ENCODE data around the gene IRX1. TPM values are rescaled to one million over a fixed set of nuclear protein-coding genes. Genes with fewer than 3 reads are reported as not detected.

Gene IRX1
- total RNA-seq, 2 donors from 2014 or later = not detected

DNA sequence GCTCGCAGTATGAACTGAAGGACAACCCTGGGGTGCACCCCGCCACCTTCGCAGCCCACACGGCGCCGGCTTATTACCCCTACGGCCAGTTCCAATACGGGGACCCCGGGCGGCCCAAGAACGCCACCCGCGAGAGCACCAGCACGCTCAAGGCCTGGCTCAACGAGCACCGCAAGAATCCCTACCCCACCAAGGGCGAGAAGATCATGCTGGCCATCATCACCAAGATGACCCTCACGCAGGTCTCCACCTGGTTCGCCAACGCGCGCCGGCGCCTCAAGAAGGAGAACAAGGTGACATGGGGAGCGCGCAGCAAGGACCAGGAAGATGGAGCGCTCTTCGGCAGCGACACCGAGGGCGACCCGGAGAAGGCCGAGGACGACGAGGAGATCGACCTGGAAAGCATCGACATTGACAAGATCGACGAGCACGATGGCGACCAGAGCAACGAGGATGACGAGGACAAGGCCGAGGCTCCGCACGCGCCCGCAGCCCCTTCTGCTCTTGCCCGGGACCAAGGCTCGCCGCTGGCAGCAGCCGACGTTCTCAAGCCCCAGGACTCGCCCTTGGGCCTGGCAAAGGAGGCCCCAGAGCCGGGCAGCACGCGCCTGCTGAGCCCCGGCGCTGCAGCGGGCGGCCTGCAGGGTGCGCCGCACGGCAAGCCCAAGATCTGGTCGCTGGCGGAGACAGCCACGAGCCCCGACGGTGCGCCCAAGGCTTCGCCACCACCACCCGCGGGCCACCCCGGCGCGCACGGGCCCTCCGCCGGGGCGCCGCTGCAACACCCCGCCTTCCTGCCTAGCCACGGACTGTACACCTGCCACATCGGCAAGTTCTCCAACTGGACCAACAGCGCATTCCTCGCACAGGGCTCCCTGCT, 3.8 kb downstream of the IRX1 start:
- intact Hi-C loops (cut with DNase I) = no loop called here
- ATAC-seq (no peak), DNase-seq (no peak)

DNA sequence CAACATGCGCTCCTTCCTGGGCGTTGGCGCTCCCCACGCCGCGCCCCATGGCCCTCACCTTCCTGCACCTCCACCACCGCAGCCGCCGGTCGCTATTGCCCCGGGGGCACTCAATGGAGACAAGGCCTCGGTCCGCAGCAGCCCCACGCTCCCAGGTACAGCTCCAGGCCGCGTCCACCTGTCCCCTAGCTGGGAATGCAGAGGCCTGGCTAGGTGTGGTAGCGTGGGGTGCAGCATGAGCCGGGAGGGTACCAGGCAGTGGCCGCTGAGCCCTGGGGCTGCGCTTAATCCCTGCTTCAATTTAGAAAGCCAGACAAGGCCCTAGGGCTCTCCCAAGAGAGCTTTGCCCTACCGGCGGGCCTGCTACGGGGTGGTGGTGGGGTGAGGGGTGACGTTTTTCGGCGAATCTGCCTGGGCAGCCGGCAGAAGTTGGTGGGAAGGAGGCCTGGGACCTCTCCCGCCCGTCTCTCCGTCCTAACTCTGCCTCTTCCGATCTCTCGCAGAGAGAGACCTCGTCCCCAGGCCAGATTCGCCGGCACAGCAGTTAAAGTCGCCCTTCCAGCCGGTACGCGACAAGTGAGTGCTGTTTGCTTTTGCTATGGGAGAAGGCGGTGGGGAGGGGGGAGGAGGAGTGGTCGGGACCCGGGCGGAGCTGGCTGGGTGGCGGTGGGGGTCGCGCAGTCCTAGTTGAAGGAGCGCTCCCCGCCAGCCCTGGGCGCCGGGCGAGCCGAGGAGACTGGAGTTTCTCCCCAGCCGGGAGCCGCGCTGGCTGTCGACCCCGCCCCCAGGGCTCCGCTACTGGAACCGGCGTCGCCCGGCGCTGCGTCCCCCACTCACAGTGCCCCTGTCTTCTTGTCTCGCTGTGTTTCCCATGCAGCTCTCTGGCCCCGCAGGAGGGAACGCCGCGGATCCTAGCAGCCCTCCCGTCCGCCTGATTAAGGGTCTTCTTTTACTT, 4.8 kb downstream of the IRX1 start:
- ATAC-seq (no peak), DNase-seq (no peak)
- intact Hi-C loops (cut with DNase I) = no loop called here

DNA sequence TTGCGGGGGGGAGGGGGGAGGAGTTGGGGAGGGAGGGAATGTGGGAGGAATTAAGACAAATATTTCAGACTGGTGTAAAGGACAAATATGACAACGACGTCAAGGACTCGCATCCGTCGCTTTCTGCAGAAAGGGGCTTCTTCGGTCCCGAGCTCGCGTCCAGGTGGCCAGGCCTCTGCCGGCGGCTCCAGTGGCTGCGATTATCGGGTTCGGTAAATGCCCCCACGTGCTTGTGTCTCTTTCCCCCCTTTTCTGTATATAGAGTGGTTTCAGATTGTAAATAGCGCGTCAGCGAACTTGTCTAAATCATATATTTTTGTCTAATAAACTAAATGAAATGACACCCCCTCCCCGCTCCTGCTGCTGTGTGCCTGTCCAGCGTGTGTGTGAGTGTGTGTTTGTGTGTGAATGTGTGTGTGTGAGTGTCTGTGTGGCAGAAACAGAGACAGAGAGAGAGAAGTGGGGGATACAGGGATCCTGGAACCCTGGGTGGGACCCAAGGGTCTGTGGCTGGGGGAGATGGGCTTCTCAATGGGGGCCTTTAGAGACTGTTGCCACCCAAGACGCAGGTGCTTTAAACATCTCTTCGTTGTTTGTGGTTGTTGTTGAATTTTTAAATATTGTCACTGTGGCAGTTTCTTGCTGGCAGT, 5.6 kb downstream of the IRX1 start:
- intact Hi-C loops (cut with DNase I) = no loop called here
- DNase-seq (no peak), ATAC-seq (no peak)

- ATAC-seq (peak; percentile 24 to 39), DNase-seq (no peak)
- intact Hi-C loops (cut with DNase I) = no loop called here
These were observed 6.5 kb downstream of the IRX1 start for GRCh38 chr5:3601911-3602782.

- intact Hi-C loops (cut with DNase I) = no loop called here
- ATAC-seq (peak; percentile 77 to 89), DNase-seq (peak; percentile 44)
These were observed 7.3 kb downstream of the IRX1 start for GRCh38 chr5:3602785-3603502.

DNA sequence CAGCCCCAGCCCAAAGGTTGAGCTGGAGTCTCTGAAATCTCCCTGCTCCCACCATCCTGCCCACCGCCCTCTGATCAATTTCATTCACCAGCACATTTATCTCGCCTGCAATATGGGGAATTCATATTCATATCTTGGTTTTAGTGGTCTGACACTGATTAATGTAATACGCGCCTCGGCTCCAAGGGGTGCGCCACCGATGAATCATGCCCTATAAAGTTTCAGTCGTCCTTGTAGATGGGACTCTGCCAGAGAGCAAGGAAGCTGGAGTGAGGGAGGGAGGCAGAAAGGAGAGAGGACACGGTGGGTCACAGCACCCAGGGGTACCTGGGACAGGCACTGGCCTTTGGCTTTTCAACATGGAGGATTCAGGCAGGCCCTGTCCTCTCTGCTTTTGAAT, 8.9 kb downstream of the IRX1 start:
- ATAC-seq = no peak
- intact Hi-C loops (cut with DNase I) = no loop called here
- no peak for DNase-seq

DNA sequence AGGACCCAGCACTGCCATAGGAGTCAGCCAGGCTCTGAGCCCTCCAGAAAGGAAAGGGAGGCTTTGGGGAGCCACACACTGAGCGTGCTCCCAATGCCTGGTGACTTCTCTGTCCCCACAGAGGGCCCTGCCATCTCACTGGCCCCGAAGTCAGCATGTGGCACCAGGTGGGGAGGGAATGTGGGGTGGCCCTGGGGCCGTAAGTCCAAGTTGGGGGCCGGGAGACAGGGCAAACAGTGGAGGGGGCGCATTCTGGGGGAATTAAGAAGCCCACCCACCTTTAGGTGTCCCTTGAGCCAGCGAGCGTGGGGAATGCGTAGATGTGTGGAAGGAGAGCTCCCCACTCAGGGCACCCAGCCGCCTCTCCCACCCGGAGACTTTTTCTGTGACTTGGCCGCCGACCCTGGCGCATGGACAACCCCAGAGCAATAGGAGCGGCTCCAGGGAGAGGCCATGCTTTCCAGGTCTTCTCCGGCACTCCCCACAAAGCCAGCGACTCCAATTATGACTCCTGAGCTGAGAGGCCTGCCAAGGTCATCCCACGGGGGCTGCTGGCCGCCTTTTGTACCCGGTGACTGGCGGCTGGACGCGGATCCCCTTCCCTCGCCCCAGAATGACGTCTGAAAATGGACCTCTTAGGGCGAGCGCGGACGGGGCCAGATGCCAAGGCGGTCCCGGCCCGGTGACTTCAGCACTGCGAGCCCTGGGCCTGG, 9.8 kb downstream of the IRX1 start:
- intact Hi-C loops (cut with DNase I) = no loop called here
- no peak for ATAC-seq

GRCh38 chr5:3606121-3606831, 10.6 kb downstream of the IRX1 start:
- intact Hi-C loops (cut with DNase I) = no loop called here
- no peak for ATAC-seq
- DNase-seq = no peak

More for the DNA sequence above, 9.8 kb downstream of the IRX1 start:
- DNase-seq = no peak

- DNase-seq = no peak
- no peak for ATAC-seq
- intact Hi-C loops (cut with DNase I) = no loop called here
These were observed 12.0 kb downstream of the IRX1 start for GRCh38 chr5:3607541-3608181.

DNA sequence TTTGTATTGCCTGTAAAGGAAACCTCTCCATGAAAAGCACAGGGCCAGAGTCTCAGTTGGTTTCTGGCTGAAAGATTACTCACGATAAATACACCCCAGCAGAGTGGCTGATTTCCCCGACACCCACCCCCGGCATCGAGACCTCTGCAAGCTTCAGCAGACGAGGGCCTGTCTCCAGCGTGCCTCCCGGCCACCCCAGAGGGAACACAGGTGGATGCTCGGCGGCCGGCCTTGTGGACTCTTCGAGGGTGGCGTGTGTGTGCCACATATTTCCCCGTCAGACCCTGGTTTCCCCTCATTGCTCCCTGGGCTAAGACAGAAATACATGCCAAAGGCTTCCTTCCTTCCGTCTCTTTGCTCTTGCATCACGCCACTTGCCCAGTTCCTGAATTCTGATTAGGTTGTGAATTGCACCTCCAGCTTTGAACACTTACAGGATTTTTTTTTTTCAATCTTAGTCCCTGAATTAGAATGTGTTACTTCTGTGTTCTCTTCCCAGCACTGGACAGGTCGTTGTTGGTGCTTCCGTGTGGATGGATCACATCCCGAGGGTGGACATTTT, 13.6 kb downstream of the IRX1 start:
- no peak for ATAC-seq
- no peak for DNase-seq
- intact Hi-C loops (cut with DNase I) = no loop called here

- intact Hi-C loops (cut with DNase I) = no loop called here
- ATAC-seq = peak in 1 of 2 donors; percentile 82
- no peak for DNase-seq
These were observed 17.0 kb downstream of the IRX1 start for GRCh38 chr5:3612591-3613042.

DNA sequence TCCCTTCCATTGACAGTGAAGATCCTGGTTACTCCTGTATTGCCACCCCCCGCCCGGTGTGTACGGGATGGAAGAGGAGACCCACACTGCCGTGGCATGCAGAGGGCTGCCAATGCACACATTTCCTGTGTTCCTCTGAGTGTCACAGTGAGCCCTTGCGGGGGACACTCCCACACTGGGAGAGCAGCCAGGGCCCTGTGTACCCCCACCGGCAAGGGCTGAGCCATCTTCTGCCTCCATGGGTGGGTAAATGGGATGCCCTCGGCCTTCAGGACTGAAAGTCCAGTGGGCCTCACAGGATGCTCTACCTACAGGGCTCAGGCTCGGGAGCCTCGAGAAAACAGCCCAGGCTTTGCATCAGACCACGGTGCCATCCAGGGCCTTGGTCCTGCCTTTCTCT, 18.1 kb downstream of the IRX1 start:
- DNase-seq (no peak), ATAC-seq (no peak)
- intact Hi-C loops (cut with DNase I) = no loop called here

- intact Hi-C loops (cut with DNase I) = no loop called here
- ATAC-seq = no peak
These were observed 19.6 kb downstream of the IRX1 start for GRCh38 chr5:3615217-3615616.

GRCh38 chr5:3615829-3616228, 20.2 kb downstream of the IRX1 start:
- intact Hi-C loops (cut with DNase I) = no loop called here
- ATAC-seq = no peak

More at GRCh38 chr5:3615217-3615616, 19.6 kb downstream of the IRX1 start:
- no peak for DNase-seq

GRCh38 chr5:3619579-3619978, 23.9 kb downstream of the IRX1 start:
- DNase-seq (no peak), ATAC-seq (no peak)
- intact Hi-C loops (cut with DNase I) = no loop called here

More at GRCh38 chr5:3615829-3616228, 20.2 kb downstream of the IRX1 start:
- DNase-seq = no peak

GRCh38 chr5:3622961-3623360, 27.3 kb downstream of the IRX1 start:
- intact Hi-C loops (cut with DNase I) = no loop called here
- DNase-seq = no peak
- no peak for ATAC-seq
